HCT116 (cell line): ENCODE measurements around the gene SEC14L1. TPM values are rescaled to one million over a fixed set of nuclear protein-coding genes. Genes with fewer than 3 reads are reported as not detected.
A peak's percentile ranks its signal among the peaks of the same experiment; 100 is the strongest.

Experiments used
- ATAC-seq: fragments of 200-7000 bp; cut with Tn5 transposase; 2 replicates; pipeline ENCODE4 v1.9.1; 2020; ENCODE audit warnings: mild to moderate bottlenecking, moderate library complexity
- BruUV-seq: library from RNA; stranded (reverse); fragments of 400-500 nt; replicated peaks from 2 replicates; lab custom pipeline; 2021; lab: Mats Ljungman, UMichigan
- CTCF ChIA-PET: fragments of 300-600 bp; sonication (Branson Sonifier 250); formaldehyde crosslinking; loops from one replicate; lab custom pipeline; 2021; ENCODE audit warnings: antibody characterized with exemption; lab: Charles Lee
- POLR2A ChIA-PET: fragments of 300-600, 350-600 bp; sonication (Branson Sonifier 250); formaldehyde crosslinking; loops from one replicate; lab custom pipeline; 2021; ENCODE audit warnings: antibody characterized with exemption; lab: Charles Lee
- RAD21 ChIA-PET, 2 experiments: fragments of 300-600 bp; sonication (Branson Sonifier 250); formaldehyde crosslinking; loops; one replicate each; lab custom pipeline; 2023; ENCODE audit warnings: low total read pairs in 2 of 2; ENCODE audit not compliant: uncharacterized antibody in 2 of 2, unreplicated experiment in 2 of 2, low non-redundant PET in 1 of 2; lab: Charles Lee
- DNase-seq: peaks from one replicate; pipeline ENCODE4 v3.0.0-alpha.2; 2010; ENCODE audit warnings: low read depth, low spot score
- H2AFZ ChIP-seq: fragments of 200-600 bp; shearing (Covaris generic), sonication (generic); 2 replicates; pipeline ENCODE4 v1.6.1; 2017; ENCODE audit warnings: low read depth, mixed run types, mixed read lengths, antibody characterized with exemption, low read length; ENCODE audit not compliant: poor library complexity, severe bottlenecking
- H3K27ac ChIP-seq: 2 replicates; pipeline ENCODE4 v1.5.1; 2012; ENCODE audit warnings: low read depth, low read length
- H3K27me3 ChIP-seq: fragments of 200-600 bp; sonication (generic); 2 replicates; pipeline ENCODE4 v1.6.1; 2016; ENCODE audit warnings: mixed run types, low read length, mixed read lengths; ENCODE audit not compliant: insufficient read depth
- H3K36me3 ChIP-seq, 2 experiments: fragments of 200-500 bp in 1 of 2; fragments of 200-600 bp in 1 of 2; sonication (Bioruptor generic) in 1 of 2; sonication (generic) in 1 of 2; 2 replicates each; pipeline versions ENCODE4 v1.5.1 to v1.6.1; 2014 to 2016; ENCODE audit warnings: low read length in 2 of 2, inconsistent platforms in 1 of 2, mixed read lengths in 1 of 2, mixed run types in 1 of 2; ENCODE audit not compliant: insufficient read depth in 2 of 2, control insufficient read depth in 1 of 2
- H3K4me1 ChIP-seq, 2 experiments: fragments of 200-600 bp in 1 of 2; sonication (generic) in 1 of 2; 2 replicates each; pipeline versions ENCODE4 v1.5.1 to v1.6.1; 2012 to 2017; ENCODE audit warnings: low read length in 2 of 2, inconsistent platforms in 1 of 2, mild to moderate bottlenecking in 1 of 2, mixed read lengths in 1 of 2, mixed run types in 1 of 2, moderate library complexity in 1 of 2; ENCODE audit not compliant: insufficient read depth in 2 of 2, control insufficient read depth in 1 of 2
- H3K4me2 ChIP-seq: fragments of 200-600 bp; sonication (generic); 2 replicates; pipeline ENCODE4 v1.6.1; 2017; ENCODE audit warnings: mixed run types, low read length, mixed read lengths
- H3K4me3 ChIP-seq, 2 experiments: fragments of 200-600 bp in 1 of 2; sonication (generic) in 1 of 2; replicated peaks in 1 of 2; 2 replicates each; pipeline ENCODE4 v1.5.1; 2011 to 2016; ENCODE audit warnings: low read length in 2 of 2, control low read depth in 1 of 2, low read depth in 1 of 2, mild to moderate bottlenecking in 1 of 2, mixed read lengths in 1 of 2, mixed run types in 1 of 2
- H3K79me2 ChIP-seq: fragments of 200-600 bp; sonication (generic); 2 replicates; pipeline ENCODE4 v1.6.1; 2017; ENCODE audit warnings: mild to moderate bottlenecking, mixed run types, low read length, moderate library complexity, mixed read lengths; ENCODE audit not compliant: insufficient read depth
- H3K9ac ChIP-seq: fragments of 200-600 bp; sonication (generic); 2 replicates; pipeline ENCODE4 v1.6.1; 2016; ENCODE audit warnings: low read length, mixed read lengths
- H3K9me2 ChIP-seq: fragments of 200-600 bp; sonication (generic), shearing (Covaris generic); 2 replicates; pipeline ENCODE4 v1.6.1; 2017; ENCODE audit warnings: mixed run types, mild to moderate bottlenecking, moderate library complexity; ENCODE audit not compliant: insufficient read depth
- H3K9me3 ChIP-seq, 2 experiments: fragments of 200-500 bp in 1 of 2; fragments of 200-600 bp in 1 of 2; sonication (Bioruptor generic) in 1 of 2; sonication (generic) in 1 of 2; 2 replicates each; pipeline ENCODE4 v1.6.1; 2014 to 2017; ENCODE audit warnings: low read length in 2 of 2, mixed read lengths in 2 of 2, inconsistent platforms in 1 of 2, low read depth in 1 of 2, mild to moderate bottlenecking in 1 of 2, mixed run types in 1 of 2, moderate library complexity in 1 of 2; ENCODE audit not compliant: control insufficient read depth in 1 of 2, insufficient read depth in 1 of 2
- H4K20me1 ChIP-seq: fragments of 200-600 bp; sonication (generic), shearing (Covaris generic); 2 replicates; pipeline ENCODE4 v1.6.1; 2017; ENCODE audit warnings: mixed run types, mild to moderate bottlenecking, moderate library complexity; ENCODE audit not compliant: insufficient read depth
- EZH2phosphoT487 ChIP-seq: fragments of 200-600 bp; IDR thresholded peaks from 2 replicates; pipeline ENCODE4 v1.6.1; 2018; ENCODE audit warnings: antibody characterized with exemption, borderline replicate concordance
- FOSL1 ChIP-seq: IDR thresholded peaks from 2 replicates; pipeline ENCODE4 v1.6.1; 2012; ENCODE audit warnings: low read depth
- SP1 ChIP-seq: IDR thresholded peaks from 2 replicates; pipeline ENCODE4 v1.6.1; 2012; ENCODE audit warnings: low read depth
- ZNF274 ChIP-seq: fragments of 200-500 bp; sonication (Bioruptor generic); IDR thresholded peaks from 2 replicates; pipeline ENCODE4 v1.6.1; 2014; ENCODE audit warnings: mild to moderate bottlenecking, low read depth, low read length, inconsistent platforms
- intact Hi-C: fragments of 100-400 bp; cut with micrococcal nuclease; formaldehyde crosslinking; loops from 2 replicates; pipeline ENCODE4 v1.10.0; 2022
- total RNA-seq: library from RNA; stranded (reverse); gene quantifications from one replicate; pipeline ENCODE4 v1.2.1, GENCODE V29; 2021; ENCODE audit not compliant: unreplicated experiment
- TF ChIP-seq, protein P1 (sequence below), 3 experiments: fragments of 200-600 bp in 1 of 3; sonication (generic) in 1 of 3; IDR thresholded peaks in 2 of 3; conservative IDR thresholded peaks in 1 of 3; 2 replicates each; pipeline ENCODE4 v1.5.1; 2012 to 2017; ENCODE audit warnings: low read depth in 2 of 3, low read length in 2 of 3, antibody characterized with exemption in 1 of 3, borderline replicate concordance in 1 of 3, control low read depth in 1 of 3, mild to moderate bottlenecking in 1 of 3, mixed read lengths in 1 of 3, mixed run types in 1 of 3, moderate library complexity in 1 of 3; ENCODE audit not compliant: insufficient read depth in 1 of 3
- TF ChIP-seq, protein P2 (sequence below): IDR thresholded peaks from 2 replicates; pipeline ENCODE4 v1.6.1; 2012

Gene SEC14L1
- total RNA-seq, 1 experiment from 2014 or later: 59.7 TPM

DNA sequence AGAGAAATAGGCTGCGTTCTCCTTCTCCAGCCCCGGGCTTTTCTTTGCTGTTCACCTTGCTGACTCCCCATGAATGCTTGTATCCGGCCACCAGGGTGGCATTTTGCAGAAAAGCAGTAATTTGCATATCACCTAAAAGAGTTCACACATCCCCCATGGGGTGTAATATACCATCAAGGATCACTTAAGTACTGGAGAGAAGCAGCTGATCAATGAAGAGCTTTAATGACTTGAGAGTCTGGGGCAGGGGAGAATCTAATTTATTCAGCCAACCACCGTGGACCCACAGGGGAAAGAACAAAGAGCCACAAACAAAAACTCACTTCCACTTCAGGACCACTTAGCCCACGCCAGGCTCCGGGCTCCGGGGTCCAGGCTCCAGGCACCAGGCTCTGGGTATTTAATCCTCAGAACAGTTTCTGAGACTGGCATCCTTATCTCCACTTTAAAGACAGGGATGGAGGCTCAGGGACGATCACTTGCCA is 33.9 kb upstream of the SEC14L1 start:
- H3K9ac ChIP-seq: no peak overlapping the region
- no peaks in the 10 kb centered on the region for H3K9me2 ChIP-seq
- H3K9me3 ChIP-seq: no peaks in the 10 kb centered on the region
- ChIA-PET POLR2A (no interaction called here), CTCF (interaction anchor here (1.7 kb wide), 1 partner anchor 15 kb away, joined by 3 read pairs; no protein-coding TSS in a partner anchor), RAD21 (no interaction called here)
- no peaks in the 10 kb centered on the region for H3K36me3 ChIP-seq
- H2AFZ ChIP-seq: no peak overlapping the region
- H4K20me1 ChIP-seq: no peaks in the 10 kb centered on the region
- H3K4me2 ChIP-seq: no peak overlapping the region
- BruUV-seq: no TSS peak
- no peak for DNase-seq
- H3K4me1 ChIP-seq: peaks cover 6 to 14% of the 10 kb centered on the region in 2 experiments; a peak in 2 of 4 replicates
- 0 out of 2 replicates have a peak, but pooled peaks cover 2% of the 10 kb centered on the region for H3K79me2 ChIP-seq
- no peak overlapping the region for H3K27ac ChIP-seq
- intact Hi-C loops: no loop called here
- TF ChIP-seq FOSL1 (no peak), SP1 (no peak)
- TF ChIP-seq, protein P1, sequence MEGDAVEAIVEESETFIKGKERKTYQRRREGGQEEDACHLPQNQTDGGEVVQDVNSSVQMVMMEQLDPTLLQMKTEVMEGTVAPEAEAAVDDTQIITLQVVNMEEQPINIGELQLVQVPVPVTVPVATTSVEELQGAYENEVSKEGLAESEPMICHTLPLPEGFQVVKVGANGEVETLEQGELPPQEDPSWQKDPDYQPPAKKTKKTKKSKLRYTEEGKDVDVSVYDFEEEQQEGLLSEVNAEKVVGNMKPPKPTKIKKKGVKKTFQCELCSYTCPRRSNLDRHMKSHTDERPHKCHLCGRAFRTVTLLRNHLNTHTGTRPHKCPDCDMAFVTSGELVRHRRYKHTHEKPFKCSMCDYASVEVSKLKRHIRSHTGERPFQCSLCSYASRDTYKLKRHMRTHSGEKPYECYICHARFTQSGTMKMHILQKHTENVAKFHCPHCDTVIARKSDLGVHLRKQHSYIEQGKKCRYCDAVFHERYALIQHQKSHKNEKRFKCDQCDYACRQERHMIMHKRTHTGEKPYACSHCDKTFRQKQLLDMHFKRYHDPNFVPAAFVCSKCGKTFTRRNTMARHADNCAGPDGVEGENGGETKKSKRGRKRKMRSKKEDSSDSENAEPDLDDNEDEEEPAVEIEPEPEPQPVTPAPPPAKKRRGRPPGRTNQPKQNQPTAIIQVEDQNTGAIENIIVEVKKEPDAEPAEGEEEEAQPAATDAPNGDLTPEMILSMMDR (IDR thresholded peaks at IDR 0.05 in 2 of 3, conservative IDR thresholded peaks at IDR 0.05 in 1 of 3; ENCODE audit: borderline replicate concordance in 1 of 3, insufficient read depth in 1 of 3, low read depth in 2 of 3, low read length in 2 of 3): 0 out of 6 replicates have a peak, but pooled peaks of 1 of the 3 experiments have one; percentile 22
- 0 out of 2 replicates have a peak, but pooled peaks have one; percentile 25 for ATAC-seq
- H3K27me3 ChIP-seq: no peaks in the 10 kb centered on the region
- no peak overlapping the region for H3K4me3 ChIP-seq

DNA sequence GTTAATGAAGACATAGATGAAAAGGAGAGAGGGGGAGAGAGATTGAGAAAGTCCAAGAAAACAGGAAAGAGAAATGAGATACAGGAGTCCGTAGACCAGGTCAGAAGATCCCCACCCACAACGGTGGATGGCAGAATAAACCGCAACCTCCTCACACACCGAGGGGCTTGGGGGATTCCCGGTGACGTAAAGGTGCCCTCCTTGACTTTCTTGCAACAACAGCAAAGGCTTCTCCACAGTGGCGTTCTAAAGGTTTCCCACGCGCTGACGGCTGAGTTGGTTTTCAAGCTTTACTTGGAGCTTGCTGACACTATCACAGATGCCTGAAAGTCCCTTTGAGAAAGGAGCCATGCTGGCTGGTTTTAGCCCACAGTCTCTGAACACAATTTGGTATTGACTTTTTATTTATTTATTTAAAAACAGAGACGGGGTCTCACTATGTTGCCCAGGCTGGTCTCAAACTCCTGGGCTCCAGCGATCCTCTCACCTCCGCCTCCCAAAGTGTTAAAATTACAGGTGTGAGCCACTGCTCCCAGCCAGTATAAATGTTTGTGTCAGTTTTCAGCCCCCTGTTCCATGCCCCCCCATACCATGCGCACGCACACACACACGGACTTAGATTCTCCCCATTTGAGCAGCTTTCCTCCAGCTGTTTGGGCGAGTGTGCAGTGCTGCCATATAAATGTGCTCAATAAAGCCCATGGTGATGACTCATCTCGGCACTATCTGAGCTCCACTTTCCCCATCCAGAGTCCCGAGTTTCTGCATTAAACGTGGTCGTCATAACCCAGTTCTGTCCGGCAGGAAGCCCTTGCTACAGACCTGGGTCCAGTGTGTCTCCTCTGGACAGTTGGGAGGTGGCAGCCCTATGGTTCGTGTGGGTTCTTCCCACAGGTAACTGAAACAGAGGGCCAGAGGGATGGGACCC is 33.0 kb upstream of the SEC14L1 start:
- H3K79me2 ChIP-seq: no peaks in the 10 kb centered on the region
- H3K27ac ChIP-seq: no peak overlapping the region
- no peaks in the 10 kb centered on the region for H3K9me3 ChIP-seq
- H3K27me3 ChIP-seq: no peaks in the 10 kb centered on the region
- CTCF ChIA-PET: interaction anchor here (1.7 kb wide), 1 partner anchor 15 kb away, joined by 3 read pairs; no protein-coding TSS in a partner anchor
- peak; percentile 18; the same call in 1 of the 2 replicates for ATAC-seq
- H4K20me1 ChIP-seq: no peaks in the 10 kb centered on the region
- no peak for TF ChIP-seq EZH2phosphoT487
- TF ChIP-seq, protein P2, sequence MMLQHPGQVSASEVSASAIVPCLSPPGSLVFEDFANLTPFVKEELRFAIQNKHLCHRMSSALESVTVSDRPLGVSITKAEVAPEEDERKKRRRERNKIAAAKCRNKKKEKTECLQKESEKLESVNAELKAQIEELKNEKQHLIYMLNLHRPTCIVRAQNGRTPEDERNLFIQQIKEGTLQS: no peak
- no peak for TF ChIP-seq ZNF274
- no peak for TF ChIP-seq FOSL1
- TF ChIP-seq, all 23 proteins: peak for 0
- no peak overlapping the region for H3K4me3 ChIP-seq
- intact Hi-C loops: no loop called here
- no peak overlapping the region for H3K9ac ChIP-seq
- no peaks in the 10 kb centered on the region for H3K36me3 ChIP-seq
- ChIA-PET RAD21 (no interaction called here), POLR2A (no interaction called here)
- no peak overlapping the region for H2AFZ ChIP-seq
- no peak overlapping the region for H3K4me2 ChIP-seq
- H3K9me2 ChIP-seq: no peaks in the 10 kb centered on the region
- no peak for DNase-seq
- H3K4me1 ChIP-seq: peaks cover 6 to 12% of the 10 kb centered on the region in 2 experiments; a peak in 2 of 4 replicates
- BruUV-seq: no TSS peak
